ENCODE measurements around the gene CD27.

CD27 gene

DNA sequence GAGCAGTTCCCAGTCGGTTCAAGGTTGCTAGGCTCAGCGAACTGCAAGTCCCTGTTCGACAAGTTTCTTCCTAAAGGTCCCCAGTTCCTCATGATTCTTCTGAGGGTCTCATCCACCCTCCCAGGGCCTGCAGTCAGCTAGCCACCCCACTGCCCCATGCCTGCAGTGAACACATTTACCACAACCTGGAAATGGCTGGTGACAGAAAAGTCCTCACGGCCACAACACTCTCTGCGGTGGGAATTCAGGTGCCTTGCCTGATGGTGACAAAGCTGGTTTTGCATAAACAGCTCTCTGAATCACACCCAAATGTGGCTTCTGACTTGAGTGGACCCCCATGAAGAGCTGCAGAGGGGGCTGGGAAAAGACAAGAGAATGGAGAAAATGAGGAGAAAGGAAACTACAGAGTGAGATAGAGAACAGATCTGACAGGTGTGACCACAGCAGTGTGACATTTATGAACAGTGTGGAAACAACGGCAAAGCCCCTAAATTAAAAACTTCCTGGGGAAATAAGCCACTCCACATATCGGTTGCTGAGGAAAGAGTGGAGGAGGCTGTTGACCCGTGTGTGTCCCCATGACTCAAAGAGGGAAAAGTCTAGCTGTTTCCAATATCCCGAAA lies 1.3 kb upstream of the CD27 start:
- intact Hi-C loops (cut with micrococcal nuclease) = no loop called here
- H3K36me3 Mint-ChIP-seq (ENCODE audit: low read depth) = peaks cover 55% of the 10 kb centered on the region

GRCh38 chr12:6444031-6444430 lies 724 bp upstream of the CD27 start:
- H3K9me3 Mint-ChIP-seq = no peaks in the 10 kb centered on the region
- intact Hi-C loops (cut with micrococcal nuclease) = no loop called here

More for the DNA sequence above, 1.3 kb upstream of the CD27 start:
- Mint-ChIP-seq H3K4me1 (ENCODE audit: low read depth) (peaks cover 19% of the 10 kb centered on the region), H3K27me3 (peaks cover 4% of the 10 kb centered on the region), H3K9me3 (no peaks in the 10 kb centered on the region), H3K4me3 (no peak overlapping the region), H3K27ac (no peak overlapping the region)

GRCh38 chr12:6450091-6450868 lies 5.5 kb downstream of the CD27 start:
- intact Hi-C loops (cut with micrococcal nuclease) = no loop called here
- H3K4me1 Mint-ChIP-seq (ENCODE audit: low read depth) = peaks cover 37% of the 10 kb centered on the region
- H3K27ac Mint-ChIP-seq = peak overlapping the region; percentile 99
- H3K9me3 Mint-ChIP-seq = no peaks in the 10 kb centered on the region
- no peaks in the 10 kb centered on the region for H3K27me3 Mint-ChIP-seq
- H3K4me3 Mint-ChIP-seq = peak overlapping the region; percentile 95
- H3K36me3 Mint-ChIP-seq (ENCODE audit: low read depth) = peaks cover 72% of the 10 kb centered on the region

More at GRCh38 chr12:6444031-6444430, 724 bp upstream of the CD27 start:
- H3K4me3 Mint-ChIP-seq = no peak overlapping the region
- peaks cover 19% of the 10 kb centered on the region for H3K4me1 Mint-ChIP-seq (ENCODE audit: low read depth)
- no peak overlapping the region for H3K27ac Mint-ChIP-seq
- peaks cover 55% of the 10 kb centered on the region for H3K36me3 Mint-ChIP-seq (ENCODE audit: low read depth)
- H3K27me3 Mint-ChIP-seq = peaks cover 4% of the 10 kb centered on the region

- Mint-ChIP-seq H3K4me3 (peak overlapping the region; percentile 95), H3K27ac (peak overlapping the region; percentile 99), H3K27me3 (no peaks in the 10 kb centered on the region), H3K9me3 (no peaks in the 10 kb centered on the region), H3K4me1 (ENCODE audit: low read depth) (peaks cover 37% of the 10 kb centered on the region), H3K36me3 (ENCODE audit: low read depth) (peaks cover 71% of the 10 kb centered on the region)
- intact Hi-C loops (cut with micrococcal nuclease) = no loop called here
Measured at GRCh38 chr12:6450869-6451347, 6.2 kb downstream of the CD27 start.

- no peaks in the 10 kb centered on the region for H3K27me3 Mint-ChIP-seq
- intact Hi-C loops (cut with micrococcal nuclease) = loop anchor here (1.0 kb wide), 1 partner anchor 11 kb away; no protein-coding TSS in a partner anchor
Measured at GRCh38 chr12:6451348-6452244, 6.8 kb downstream of the CD27 start, which contains the start of gene TAPBPL. Gene TAPBPL (plus strand): TSS chr12:6452042. CDS start chr12:6452249, 207 bp downstream.

DNA sequence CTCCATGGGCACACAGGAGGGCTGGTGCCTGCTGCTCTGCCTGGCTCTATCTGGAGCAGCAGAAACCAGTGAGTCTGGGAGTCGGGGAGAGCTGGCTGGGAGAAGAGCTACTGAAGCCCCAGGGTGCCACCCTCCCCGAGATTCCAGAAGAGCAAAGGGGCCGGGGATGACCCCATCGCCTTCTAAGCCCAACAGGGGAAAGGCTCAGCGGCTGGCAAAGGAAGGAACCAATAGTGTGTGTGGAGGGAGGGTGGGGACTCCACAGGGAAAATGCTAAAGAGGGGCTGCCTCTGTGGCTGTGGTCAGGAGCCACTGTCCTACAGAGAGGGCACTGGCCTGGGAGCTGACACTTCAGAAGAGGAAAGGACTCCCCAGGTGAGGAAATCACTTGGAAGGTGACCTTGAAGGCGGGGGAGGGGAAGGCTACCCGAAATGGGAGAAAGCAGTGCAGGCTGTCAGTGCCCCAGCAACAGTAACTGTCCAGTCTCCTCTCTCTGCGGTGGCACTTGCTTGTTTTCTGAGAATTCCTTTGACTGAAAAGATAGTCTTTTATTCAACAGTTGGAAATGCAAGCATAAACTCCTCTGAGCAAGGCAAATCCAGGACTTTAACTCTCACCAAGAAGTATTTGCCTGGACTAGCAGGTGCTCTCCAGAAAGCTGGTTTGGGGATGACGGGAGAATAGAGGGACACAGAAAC lies 7.6 kb downstream of the CD27 start:
- H3K36me3 Mint-ChIP-seq (ENCODE audit: low read depth) = peaks cover 75% of the 10 kb centered on the region
- H3K27me3 Mint-ChIP-seq = no peaks in the 10 kb centered on the region
- peak overlapping the region; percentile 99 for H3K27ac Mint-ChIP-seq
- no peaks in the 10 kb centered on the region for H3K9me3 Mint-ChIP-seq
- intact Hi-C loops (cut with micrococcal nuclease) = loop anchor here (1.0 kb wide), 1 partner anchor 10 kb away; no protein-coding TSS in a partner anchor
- peak overlapping the region; percentile 95 for H3K4me3 Mint-ChIP-seq
- peaks cover 37% of the 10 kb centered on the region for H3K4me1 Mint-ChIP-seq (ENCODE audit: low read depth)

More at GRCh38 chr12:6451348-6452244, 6.8 kb downstream of the CD27 start, which contains the start of gene TAPBPL:
- no peaks in the 10 kb centered on the region for H3K9me3 Mint-ChIP-seq
- peak within 1 kb of the TSS; percentile 99 for H3K27ac Mint-ChIP-seq
- peaks cover 75% of the 10 kb centered on the region for H3K36me3 Mint-ChIP-seq (ENCODE audit: low read depth)
- peak within 1 kb of the TSS; percentile 95 for H3K4me3 Mint-ChIP-seq
- peaks cover 37% of the 10 kb centered on the region for H3K4me1 Mint-ChIP-seq (ENCODE audit: low read depth)

GRCh38 chr12:6452944-6453630 lies 8.3 kb downstream of the CD27 start:
- peaks cover 37% of the 10 kb centered on the region for H3K4me1 Mint-ChIP-seq (ENCODE audit: low read depth)
- no peaks in the 10 kb centered on the region for H3K27me3 Mint-ChIP-seq
- intact Hi-C loops (cut with micrococcal nuclease) = loop anchor here (1.0 kb wide), 1 partner anchor 9 kb away; no protein-coding TSS in a partner anchor
- no peaks in the 10 kb centered on the region for H3K9me3 Mint-ChIP-seq
- peak overlapping the region; percentile 95 for H3K4me3 Mint-ChIP-seq
- H3K36me3 Mint-ChIP-seq (ENCODE audit: low read depth) = peaks cover 75% of the 10 kb centered on the region
- H3K27ac Mint-ChIP-seq = peak overlapping the region; percentile 99

DNA sequence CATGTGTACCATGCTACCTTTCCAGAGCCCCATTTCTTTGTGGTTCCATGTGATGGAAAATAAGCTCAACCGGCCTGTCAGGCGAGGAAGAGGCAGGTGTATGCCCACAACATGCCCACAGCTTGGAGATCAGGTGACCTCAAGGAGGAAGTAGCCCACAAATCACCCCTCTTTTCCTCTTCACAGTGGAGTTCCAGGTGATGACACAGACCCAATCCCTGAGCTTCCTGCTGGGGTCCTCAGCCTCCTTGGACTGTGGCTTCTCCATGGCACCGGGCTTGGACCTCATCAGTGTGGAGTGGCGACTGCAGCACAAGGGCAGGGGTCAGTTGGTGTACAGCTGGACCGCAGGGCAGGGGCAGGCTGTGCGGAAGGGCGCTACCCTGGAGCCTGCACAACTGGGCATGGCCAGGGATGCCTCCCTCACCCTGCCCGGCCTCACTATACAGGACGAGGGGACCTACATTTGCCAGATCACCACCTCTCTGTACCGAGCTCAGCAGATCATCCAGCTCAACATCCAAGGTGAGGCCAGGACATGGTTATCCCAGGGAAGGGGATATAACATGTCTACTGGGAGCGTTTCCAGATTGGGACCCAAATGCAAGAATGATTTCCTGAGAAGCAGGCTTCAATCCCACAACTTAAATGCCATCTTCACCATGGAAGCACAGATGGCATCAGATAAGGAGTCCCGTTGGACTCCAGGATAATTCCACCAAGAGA lies 12.6 kb downstream of the CD27 start:
- Mint-ChIP-seq H3K4me3 (no peak overlapping the region), H3K9me3 (no peaks in the 10 kb centered on the region), H3K36me3 (ENCODE audit: low read depth) (peaks cover 93% of the 10 kb centered on the region), H3K27me3 (no peaks in the 10 kb centered on the region), H3K27ac (no peak overlapping the region), H3K4me1 (ENCODE audit: low read depth) (peaks cover 56% of the 10 kb centered on the region)
- intact Hi-C loops (cut with micrococcal nuclease) = no loop called here

DNA sequence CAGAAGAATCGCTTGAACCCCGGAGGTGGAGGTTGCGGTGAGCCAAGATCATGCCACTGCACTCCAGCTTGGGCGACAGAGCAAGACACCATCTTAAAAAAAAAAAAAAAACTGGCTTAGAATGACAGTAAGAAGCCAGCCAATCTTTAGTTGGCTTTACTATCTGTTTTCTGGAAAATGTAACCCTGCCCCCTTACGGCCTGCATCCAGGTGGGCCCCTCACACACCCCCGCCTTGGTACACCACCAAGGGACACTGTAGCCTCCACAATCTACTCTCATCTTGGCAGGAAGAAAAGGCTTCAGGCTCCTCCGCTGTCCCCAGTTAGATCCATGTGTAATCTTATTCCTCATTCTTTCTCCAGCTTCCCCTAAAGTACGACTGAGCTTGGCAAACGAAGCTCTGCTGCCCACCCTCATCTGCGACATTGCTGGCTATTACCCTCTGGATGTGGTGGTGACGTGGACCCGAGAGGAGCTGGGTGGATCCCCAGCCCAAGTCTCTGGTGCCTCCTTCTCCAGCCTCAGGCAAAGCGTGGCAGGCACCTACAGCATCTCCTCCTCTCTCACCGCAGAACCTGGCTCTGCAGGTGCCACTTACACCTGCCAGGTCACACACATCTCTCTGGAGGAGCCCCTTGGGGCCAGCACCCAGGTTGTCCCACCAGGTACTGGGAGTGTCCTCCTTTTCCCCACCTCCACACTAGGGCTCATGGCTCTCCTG lies 13.7 kb downstream of the CD27 start:
- Mint-ChIP-seq H3K9me3 (no peaks in the 10 kb centered on the region), H3K27me3 (no peaks in the 10 kb centered on the region), H3K36me3 (ENCODE audit: low read depth) (peaks cover 93% of the 10 kb centered on the region), H3K27ac (peak overlapping the region; percentile 61), H3K4me3 (no peak overlapping the region), H3K4me1 (ENCODE audit: low read depth) (peaks cover 56% of the 10 kb centered on the region)
- intact Hi-C loops (cut with micrococcal nuclease) = no loop called here

GRCh38 chr12:6459004-6459337 lies 14.2 kb downstream of the CD27 start:
- intact Hi-C loops (cut with micrococcal nuclease) = no loop called here
- Mint-ChIP-seq H3K9me3 (no peaks in the 10 kb centered on the region), H3K4me3 (no peak overlapping the region), H3K27ac (peak overlapping the region; percentile 61), H3K4me1 (ENCODE audit: low read depth) (peaks cover 57% of the 10 kb centered on the region), H3K36me3 (ENCODE audit: low read depth) (peaks cover 93% of the 10 kb centered on the region), H3K27me3 (no peaks in the 10 kb centered on the region)

DNA sequence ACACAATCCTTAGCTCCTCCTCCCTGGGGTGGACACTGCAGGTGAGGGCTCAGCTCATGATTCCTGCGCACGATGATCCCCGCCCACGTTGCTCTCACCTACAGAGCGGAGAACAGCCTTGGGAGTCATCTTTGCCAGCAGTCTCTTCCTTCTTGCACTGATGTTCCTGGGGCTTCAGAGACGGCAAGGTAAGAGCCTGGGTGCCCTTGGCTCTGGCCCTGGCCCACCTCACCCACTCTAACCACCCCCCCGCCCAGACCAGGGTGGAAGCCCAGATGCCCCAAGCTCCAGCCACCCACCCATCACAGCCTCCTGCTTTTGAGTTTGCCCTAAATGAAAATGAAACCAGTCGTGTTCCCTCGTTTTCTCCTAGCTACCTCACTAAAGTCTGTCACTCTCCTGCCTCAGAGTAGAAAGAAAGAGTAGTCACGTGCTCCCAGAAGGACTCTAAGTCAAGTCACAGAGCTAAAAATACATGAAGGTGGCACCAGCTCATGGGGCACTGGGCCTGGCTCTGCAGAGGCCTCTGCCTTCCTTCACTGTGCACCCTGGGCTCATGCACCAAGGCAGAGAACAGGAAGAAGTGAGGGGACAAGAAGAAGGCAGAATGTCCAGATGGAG lies 16.1 kb downstream of the CD27 start:
- peak overlapping the region; percentile 89 for H3K27ac Mint-ChIP-seq
- peaks cover 93% of the 10 kb centered on the region for H3K36me3 Mint-ChIP-seq (ENCODE audit: low read depth)
- H3K27me3 Mint-ChIP-seq = no peaks in the 10 kb centered on the region
- no peaks in the 10 kb centered on the region for H3K9me3 Mint-ChIP-seq
- H3K4me3 Mint-ChIP-seq = peak overlapping the region; percentile 56
- intact Hi-C loops (cut with micrococcal nuclease) = loop anchor here (5.0 kb wide), 1 partner anchor 124 kb away; no protein-coding TSS in a partner anchor
- peaks cover 72% of the 10 kb centered on the region for H3K4me1 Mint-ChIP-seq (ENCODE audit: low read depth)
